DOHH2 (cell line): ENCODE data around the gene RARB.

Source experiments
- EZH2phosphoT487 ChIP-seq: fragments of 200-600 bp; sonication (generic); IDR thresholded peaks from 2 replicates; pipeline ENCODE4 v1.6.1; 2017; ENCODE audit warnings: borderline replicate concordance, mild to moderate bottlenecking, antibody characterized with exemption, low read length, moderate library complexity, mixed read lengths
- TF ChIP-seq, protein P1 (sequence below): fragments of 200-600 bp; sonication (generic); IDR thresholded peaks from one replicate; pipeline ENCODE4 v1.5.1; 2014; ENCODE audit warnings: antibody characterized with exemption, mild to moderate bottlenecking, low read depth, low read length; ENCODE audit not compliant: poor library complexity, severe bottlenecking

GRCh38 chr3:25558796-25559195 lies 130.7 kb downstream of the RARB start:
- TF ChIP-seq, protein P1, sequence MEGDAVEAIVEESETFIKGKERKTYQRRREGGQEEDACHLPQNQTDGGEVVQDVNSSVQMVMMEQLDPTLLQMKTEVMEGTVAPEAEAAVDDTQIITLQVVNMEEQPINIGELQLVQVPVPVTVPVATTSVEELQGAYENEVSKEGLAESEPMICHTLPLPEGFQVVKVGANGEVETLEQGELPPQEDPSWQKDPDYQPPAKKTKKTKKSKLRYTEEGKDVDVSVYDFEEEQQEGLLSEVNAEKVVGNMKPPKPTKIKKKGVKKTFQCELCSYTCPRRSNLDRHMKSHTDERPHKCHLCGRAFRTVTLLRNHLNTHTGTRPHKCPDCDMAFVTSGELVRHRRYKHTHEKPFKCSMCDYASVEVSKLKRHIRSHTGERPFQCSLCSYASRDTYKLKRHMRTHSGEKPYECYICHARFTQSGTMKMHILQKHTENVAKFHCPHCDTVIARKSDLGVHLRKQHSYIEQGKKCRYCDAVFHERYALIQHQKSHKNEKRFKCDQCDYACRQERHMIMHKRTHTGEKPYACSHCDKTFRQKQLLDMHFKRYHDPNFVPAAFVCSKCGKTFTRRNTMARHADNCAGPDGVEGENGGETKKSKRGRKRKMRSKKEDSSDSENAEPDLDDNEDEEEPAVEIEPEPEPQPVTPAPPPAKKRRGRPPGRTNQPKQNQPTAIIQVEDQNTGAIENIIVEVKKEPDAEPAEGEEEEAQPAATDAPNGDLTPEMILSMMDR = no peak
- no peak for TF ChIP-seq EZH2phosphoT487
